Fibroblast of upper back skin (primary cell): ENCODE results near the gene HID1.
"Not testable (repeated sequence)": the region's sequence is repeated elsewhere in the genome, so short reads cannot be mapped to it uniquely, and the experiment has no call there.

Source experiments
- DNase-seq: peaks from one replicate; pipeline ENCODE4 v3.0.0-alpha.2; 2013

HID1 gene

GRCh38 chr17:74972107-74972972 is at the start of gene HID1:
Gene HID1 (minus strand): TSS chr17:74972759. CDS start chr17:74972656, 103 bp downstream.
- DNase-seq, result no peak

GRCh38 chr17:75020331-75021110 is 48.0 kb upstream of the HID1 start:
- DNase-seq, result no peak

- no peak for DNase-seq
Measured at GRCh38 chr17:75019710-75020109, 47.2 kb upstream of the HID1 start.

- DNase-seq, result no peak
Measured at GRCh38 chr17:75019146-75019545, 46.6 kb upstream of the HID1 start.

- DNase-seq, result no peak
Measured at GRCh38 chr17:75013092-75013559, 40.6 kb upstream of the HID1 start.

GRCh38 chr17:75012346-75013091 is 40.0 kb upstream of the HID1 start, which contains the start of gene MRPL58:
Gene MRPL58 (plus strand): TSS chr17:75012670. CDS start chr17:75012687, 17 bp downstream.
- DNase-seq, result peak; percentile 87

- DNase-seq, result no peak
Measured at GRCh38 chr17:75012096-75012345, 39.5 kb upstream of the HID1 start.

GRCh38 chr17:75011401-75012095 is 39.0 kb upstream of the HID1 start:
- DNase-seq, result peak; percentile 70

GRCh38 chr17:75010683-75011400 is 38.3 kb upstream of the HID1 start:
- DNase-seq, result no peak

GRCh38 chr17:75009139-75009724 is 36.7 kb upstream of the HID1 start:
- DNase-seq, result no peak

- DNase-seq, result no peak
Measured at GRCh38 chr17:75008373-75008772, 35.8 kb upstream of the HID1 start.

GRCh38 chr17:75006653-75007052 is 34.1 kb upstream of the HID1 start:
- no peak for DNase-seq

GRCh38 chr17:75006084-75006483 is 33.5 kb upstream of the HID1 start:
- DNase-seq, result not testable (repeated sequence)

- no peak for DNase-seq
Measured at GRCh38 chr17:75005291-75005690, 32.7 kb upstream of the HID1 start.

- DNase-seq, result no peak
Measured at GRCh38 chr17:75004371-75004770, 31.8 kb upstream of the HID1 start.

- no peak for DNase-seq
Measured at GRCh38 chr17:75003957-75004355, 31.4 kb upstream of the HID1 start.

GRCh38 chr17:75003070-75003956 is 30.8 kb upstream of the HID1 start:
- no peak for DNase-seq

GRCh38 chr17:75001915-75002843 is 29.6 kb upstream of the HID1 start:
- no peak for DNase-seq

- DNase-seq, result no peak
Measured at GRCh38 chr17:74999523-74999922, 27.0 kb upstream of the HID1 start.
